GM11168 (cell line): ENCODE results near the gene ZNF827.
"Not testable (repeated sequence)": the region's sequence is repeated elsewhere in the genome, so short reads cannot be mapped to it uniquely, and the experiment has no call there.

Experiments
- in situ Hi-C: fragments of 300-500 bp; cut with MboI; formaldehyde crosslinking; loops from one replicate; pipeline ENCODE4 v1.12.0; 2022; ENCODE audit warnings: low sequenced_read_pairs; ENCODE audit not compliant: unreplicated experiment

Gene ZNF827

DNA sequence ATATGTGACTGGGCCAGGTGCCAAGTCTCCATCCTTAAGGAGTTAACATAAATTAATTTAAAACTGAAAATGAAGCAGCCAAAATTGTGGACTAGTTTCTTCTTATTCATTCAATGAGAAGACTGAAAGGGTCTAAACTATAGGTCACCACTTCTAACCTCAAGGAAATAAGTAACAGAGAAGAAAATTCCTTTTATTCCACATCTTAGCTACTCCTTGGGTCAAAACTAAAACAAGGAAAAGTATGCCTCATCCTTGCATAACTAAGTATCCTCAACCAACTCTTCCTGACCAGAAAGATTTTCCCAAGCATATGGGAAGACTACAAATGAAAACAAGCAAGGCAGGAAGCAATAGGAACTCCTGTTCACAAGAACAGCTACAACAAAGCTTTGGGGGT is 71.2 kb downstream of the ZNF827 start:
- in situ Hi-C loops, result no loop called here

DNA sequence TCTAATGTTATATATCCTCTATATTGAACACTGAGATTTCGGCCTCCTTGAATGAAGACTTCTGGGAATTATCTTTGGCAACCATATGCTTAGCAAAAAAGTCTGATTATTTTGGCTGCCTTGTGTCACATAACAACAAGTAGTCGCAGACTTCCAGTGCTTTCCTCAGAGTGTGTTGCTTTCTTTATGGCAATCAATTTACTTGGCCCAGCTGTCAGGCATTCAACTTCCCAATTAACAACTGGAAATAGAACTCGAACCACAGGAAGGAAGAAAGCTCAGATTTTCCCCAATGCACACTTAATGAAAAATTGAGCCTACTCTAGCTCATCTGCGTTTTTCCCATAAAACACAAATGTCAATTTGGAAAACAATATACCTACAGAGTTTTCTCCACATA is 71.6 kb downstream of the ZNF827 start:
- in situ Hi-C loops, result no loop called here

DNA sequence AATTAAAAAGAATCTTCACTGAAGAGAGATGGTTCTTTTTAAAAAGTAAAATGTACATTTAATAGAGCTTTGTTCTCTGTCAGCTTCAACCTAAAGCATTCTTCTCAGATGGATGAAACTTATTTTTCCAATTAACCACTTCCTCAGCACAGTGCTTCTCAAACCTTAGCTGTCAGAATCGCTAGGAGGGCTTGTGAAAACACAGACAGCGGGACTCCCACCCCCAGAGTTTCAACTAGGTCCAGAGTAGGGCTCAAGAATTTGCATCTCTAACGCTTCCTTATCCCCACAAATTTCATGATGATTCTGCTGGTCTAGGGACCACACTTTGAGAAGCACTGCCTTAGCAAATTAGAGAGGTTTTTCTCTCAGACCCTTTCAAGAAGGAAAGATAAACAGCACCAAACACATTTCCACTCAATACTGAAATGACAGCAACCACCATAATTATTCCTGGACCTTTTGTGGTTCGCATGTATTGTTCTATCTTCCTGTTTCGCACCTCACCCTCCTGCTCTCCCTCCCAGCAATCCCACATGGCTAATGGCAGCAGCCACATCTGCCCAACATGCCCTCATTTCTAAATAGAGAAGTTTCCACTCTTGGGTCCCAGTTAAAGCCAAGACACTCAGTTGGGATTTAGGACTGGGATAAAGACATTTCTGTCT is 73.2 kb downstream of the ZNF827 start:
- in situ Hi-C loops, result no loop called here

DNA sequence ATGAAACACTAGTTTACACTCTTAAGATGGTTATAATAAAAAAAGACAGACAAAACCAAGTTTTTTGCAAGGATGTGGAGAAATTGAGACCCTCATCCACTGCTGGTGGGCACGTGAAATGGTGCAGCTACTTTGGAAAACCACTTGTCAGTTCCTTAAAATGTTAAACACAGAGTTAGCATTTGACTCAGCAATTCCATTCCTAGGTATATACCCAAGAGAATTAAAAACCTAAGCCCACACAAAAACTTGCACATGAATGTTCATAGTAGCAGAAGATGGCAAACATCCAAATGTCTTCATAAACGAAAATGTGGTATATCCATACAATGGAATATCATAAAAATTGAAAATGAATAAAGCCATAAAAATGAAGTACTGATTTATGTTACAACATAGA is 75.4 kb downstream of the ZNF827 start:
- in situ Hi-C loops, result no loop called here

- in situ Hi-C loops, result no loop called here
Observed at GRCh38 chr4:145861336-145862318, 77.0 kb downstream of the ZNF827 start.

- in situ Hi-C loops, result no loop called here
Observed at GRCh38 chr4:145860897-145861296, 77.7 kb downstream of the ZNF827 start.

DNA sequence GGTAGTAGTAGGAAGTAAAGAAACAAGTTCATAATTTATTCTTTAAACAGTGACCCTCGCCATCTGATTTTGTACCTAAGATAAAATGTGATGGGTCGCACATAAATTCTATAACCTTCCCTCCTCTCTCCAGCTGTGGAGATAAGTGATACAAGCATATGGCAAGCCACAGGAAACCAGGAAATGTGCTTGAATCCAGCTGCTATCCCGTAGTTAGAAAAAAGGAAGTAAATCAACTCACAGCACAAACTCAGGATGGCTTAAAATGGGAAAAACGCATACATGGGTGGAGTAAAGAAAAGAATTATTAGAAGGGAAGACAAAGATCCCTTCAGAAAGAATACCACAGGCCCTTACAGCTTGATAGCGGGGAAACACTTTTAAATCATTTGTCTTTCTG is 78.2 kb downstream of the ZNF827 start:
- in situ Hi-C loops, result no loop called here

DNA sequence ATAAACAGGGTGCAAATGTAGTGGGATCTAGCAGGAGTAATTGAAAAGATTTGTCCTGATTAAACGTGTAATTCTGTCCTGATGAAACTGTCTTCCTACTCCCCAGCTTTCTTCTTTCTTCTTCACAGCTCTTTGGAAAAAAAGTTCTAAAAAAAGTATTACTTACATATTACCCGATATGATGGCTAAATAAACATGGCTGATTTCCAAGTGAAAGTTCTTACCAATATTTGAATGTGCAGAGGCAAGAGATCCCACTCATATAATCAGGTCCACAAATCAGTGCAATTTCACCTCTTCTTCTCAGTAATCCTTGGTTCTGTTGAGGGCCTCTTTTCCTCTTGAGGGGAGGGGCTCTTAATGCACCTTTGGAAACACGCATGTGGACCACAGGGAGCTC is 78.7 kb downstream of the ZNF827 start:
- in situ Hi-C loops, result no loop called here

DNA sequence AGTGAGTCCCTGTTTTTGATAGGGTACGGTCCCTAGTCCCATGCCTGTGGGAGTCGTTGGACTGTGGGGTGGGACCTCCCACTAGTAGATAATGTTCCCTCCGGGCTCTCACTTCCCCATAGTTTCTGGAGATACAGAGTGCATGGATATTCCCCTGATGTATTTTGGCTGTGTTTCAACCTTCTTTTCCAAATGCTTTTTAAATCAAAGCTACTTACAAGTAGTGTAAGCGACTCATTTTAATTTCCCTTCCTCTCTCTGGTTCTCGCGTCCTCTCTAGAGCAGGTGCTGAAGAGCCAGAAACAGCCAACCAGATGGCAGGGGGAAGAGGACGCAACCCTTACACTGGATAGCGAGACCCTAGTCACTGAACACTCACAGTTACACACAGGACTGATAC is 79.2 kb downstream of the ZNF827 start:
- in situ Hi-C loops, result no loop called here

GRCh38 chr4:145852256-145852839 is 86.3 kb downstream of the ZNF827 start:
- in situ Hi-C loops, result no loop called here

DNA sequence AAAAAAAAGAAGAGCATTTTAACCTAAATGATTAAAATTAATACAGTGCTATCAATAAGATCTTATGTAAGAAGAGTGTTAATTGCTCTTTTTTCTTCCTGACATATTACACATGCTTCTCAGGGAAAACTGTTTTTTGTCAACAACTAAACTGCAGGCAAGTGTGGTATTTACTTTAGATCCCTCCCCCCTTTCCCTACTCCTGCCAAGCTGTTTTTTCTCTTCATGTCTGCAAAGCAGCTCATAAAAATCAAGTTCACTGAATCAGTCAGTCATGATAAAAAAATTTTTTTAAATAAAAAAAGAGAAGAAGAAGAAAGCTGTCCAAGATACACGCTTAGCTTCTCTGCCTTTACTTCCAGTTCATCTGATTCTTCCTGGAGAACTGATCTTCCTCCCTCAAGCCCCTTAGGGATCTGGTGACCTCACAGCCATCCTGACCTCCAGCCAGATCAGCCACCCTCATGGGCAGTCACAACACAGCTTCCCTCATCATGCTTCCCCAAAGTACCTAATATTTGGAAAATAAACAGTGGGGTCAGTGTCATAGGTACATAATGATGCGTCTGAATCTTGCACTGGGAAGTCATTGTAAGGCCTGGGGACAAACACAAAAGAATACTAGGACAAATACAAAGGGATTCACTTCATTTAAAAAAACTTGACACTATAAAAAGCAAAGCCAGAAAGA is 87.0 kb downstream of the ZNF827 start:
- in situ Hi-C loops, result no loop called here

DNA sequence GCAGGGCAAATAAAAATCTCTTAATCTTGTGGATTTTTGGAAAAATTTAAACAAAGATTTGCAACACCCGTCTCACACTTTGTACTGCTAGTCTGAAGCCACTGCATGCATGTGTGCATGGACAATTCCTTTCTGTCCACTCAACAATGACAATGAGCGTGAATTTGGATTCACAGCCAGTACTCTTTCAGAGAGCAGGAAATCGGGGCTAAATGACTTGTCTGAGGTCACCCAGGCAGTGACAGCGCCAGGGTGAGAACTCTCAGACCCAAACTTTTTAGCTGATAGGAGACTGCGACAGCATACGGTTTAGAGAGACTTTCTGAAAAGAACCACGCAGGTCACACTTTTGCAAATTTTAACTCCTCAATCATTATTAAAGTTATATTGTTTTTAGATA is 90.9 kb downstream of the ZNF827 start:
- in situ Hi-C loops, result no loop called here

- in situ Hi-C loops, result no loop called here
Observed at GRCh38 chr4:145845118-145845517, 93.5 kb downstream of the ZNF827 start.

DNA sequence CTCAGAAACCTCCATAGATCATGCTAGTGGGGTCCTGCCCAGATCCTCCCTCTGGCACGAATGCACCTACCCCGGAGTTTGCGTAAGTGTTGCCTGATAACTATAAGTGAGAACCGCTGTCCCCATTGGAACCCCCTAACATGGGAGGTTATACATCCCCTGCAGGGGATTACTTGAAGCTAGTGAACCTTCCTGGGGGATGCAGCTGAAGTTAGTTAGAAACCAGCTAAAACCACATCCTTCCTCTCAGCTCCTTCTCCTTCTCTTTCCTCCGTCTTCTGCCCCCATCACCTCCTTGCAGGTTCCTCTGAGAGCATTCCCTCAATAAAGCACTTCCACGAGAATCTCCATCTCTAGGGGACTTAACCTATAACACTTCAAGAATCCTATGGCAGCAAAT is 95.0 kb downstream of the ZNF827 start:
- in situ Hi-C loops, result no loop called here

DNA sequence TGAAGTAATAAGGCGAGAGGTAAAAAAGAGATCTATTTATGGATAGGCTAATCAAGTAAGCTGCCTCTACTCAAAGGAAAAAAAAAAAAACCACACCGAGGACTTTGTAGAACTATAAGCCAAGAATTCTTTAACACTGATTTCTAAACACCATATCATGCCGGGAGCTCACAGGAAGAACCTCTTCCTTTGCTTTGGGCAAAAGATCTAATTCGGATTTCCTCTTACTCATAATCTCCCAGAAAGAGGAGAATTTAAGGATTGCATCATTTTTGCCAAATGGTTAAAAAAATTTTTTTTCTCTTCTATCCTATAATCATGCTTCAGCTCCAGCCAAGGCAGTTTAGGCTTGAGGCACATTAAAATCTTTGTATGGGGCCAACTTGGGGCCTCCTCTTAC is 95.5 kb downstream of the ZNF827 start:
- in situ Hi-C loops, result no loop called here

GRCh38 chr4:145842224-145842887 is 96.3 kb downstream of the ZNF827 start:
- in situ Hi-C loops, result no loop called here

DNA sequence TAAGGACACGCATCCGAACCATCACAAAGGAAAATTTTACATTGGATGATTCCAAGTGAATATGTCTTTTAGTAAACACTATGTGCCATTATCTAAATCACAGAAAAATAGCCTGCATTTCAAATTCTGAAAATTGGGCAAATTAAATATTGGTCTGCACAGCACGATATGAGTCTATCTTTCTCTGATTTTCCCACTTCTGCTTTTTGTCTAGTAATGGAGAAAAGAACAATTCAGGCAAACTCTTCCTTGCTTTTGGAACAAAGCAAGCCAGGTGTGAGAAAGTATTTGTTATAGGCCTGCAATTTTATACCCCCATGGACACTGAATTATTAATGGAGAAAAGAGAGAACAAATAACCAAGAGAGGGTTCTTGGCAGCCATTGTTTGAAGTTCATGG is 97.8 kb downstream of the ZNF827 start:
- in situ Hi-C loops, result no loop called here

GRCh38 chr4:145840162-145840768 is 98.4 kb downstream of the ZNF827 start:
- in situ Hi-C loops, result no loop called here

- in situ Hi-C loops, result no loop called here
Observed at GRCh38 chr4:145839151-145839550, 99.5 kb downstream of the ZNF827 start.

GRCh38 chr4:145832384-145832783 is 106.2 kb downstream of the ZNF827 start:
- in situ Hi-C loops, result not testable (repeated sequence)
